Germinal center (tissue), 1 donor: ENCODE measurements around the gene PLPP1.

ENCODE experiments used
- DNase-seq: peaks from one replicate; pipeline ENCODE4 v3.0.0; 2012; ENCODE audit warnings: mixed read lengths, low spot score

The PLPP1 gene

GRCh38 chr5:55502759-55503158 lies 32.0 kb downstream of the PLPP1 start:
- peak; percentile 4 for DNase-seq

GRCh38 chr5:55498457-55498856 lies 36.3 kb downstream of the PLPP1 start:
- no peak for DNase-seq

GRCh38 chr5:55497712-55498111 lies 37.1 kb downstream of the PLPP1 start:
- no peak for DNase-seq

GRCh38 chr5:55495216-55495615 lies 39.5 kb downstream of the PLPP1 start:
- no peak for DNase-seq

GRCh38 chr5:55492449-55492848 lies 42.3 kb downstream of the PLPP1 start:
- no peak for DNase-seq

- no peak for DNase-seq
Measured at GRCh38 chr5:55485073-55485472, 49.7 kb downstream of the PLPP1 start.

GRCh38 chr5:55484531-55484930 lies 50.2 kb downstream of the PLPP1 start:
- DNase-seq, result no peak

- DNase-seq, result no peak
Measured at GRCh38 chr5:55483885-55484284, 50.9 kb downstream of the PLPP1 start.

GRCh38 chr5:55481293-55481855 lies 53.4 kb downstream of the PLPP1 start:
- DNase-seq, result no peak

- DNase-seq, result no peak
Measured at GRCh38 chr5:55480781-55481180, 54.0 kb downstream of the PLPP1 start.

- no peak for DNase-seq
Measured at GRCh38 chr5:55472642-55473041, 62.1 kb downstream of the PLPP1 start.

- no peak for DNase-seq
Measured at GRCh38 chr5:55471468-55471867, 63.3 kb downstream of the PLPP1 start.

GRCh38 chr5:55470282-55470681 lies 64.5 kb downstream of the PLPP1 start:
- no peak for DNase-seq

- DNase-seq, result no peak
Measured at GRCh38 chr5:55469839-55470238, 64.9 kb downstream of the PLPP1 start.

- no peak for DNase-seq
Measured at GRCh38 chr5:55467862-55468551, 66.8 kb downstream of the PLPP1 start.

GRCh38 chr5:55463613-55464012 lies 71.2 kb downstream of the PLPP1 start:
- DNase-seq, result no peak

GRCh38 chr5:55459572-55459971 lies 75.2 kb downstream of the PLPP1 start:
- no peak for DNase-seq

- no peak for DNase-seq
Measured at GRCh38 chr5:55456216-55456895, 78.4 kb downstream of the PLPP1 start.

- DNase-seq, result no peak
Measured at GRCh38 chr5:55454282-55454681, 80.5 kb downstream of the PLPP1 start.

- no peak for DNase-seq
Measured at GRCh38 chr5:55453211-55453610, 81.6 kb downstream of the PLPP1 start.

- DNase-seq, result no peak
Measured at GRCh38 chr5:55451976-55452375, 82.8 kb downstream of the PLPP1 start.

GRCh38 chr5:55450050-55450765 lies 84.6 kb downstream of the PLPP1 start:
- DNase-seq, result no peak
